Esophagus muscularis mucosa (tissue), 4 donors: ENCODE measurements around the gene IGFLR1. TPM values are rescaled to one million over a fixed set of nuclear protein-coding genes. Genes with fewer than 3 reads are reported as not detected.
"Not testable (repeated sequence)": the region's sequence is repeated elsewhere in the genome, so short reads cannot be mapped to it uniquely, and the experiment has no call there.

Source experiments
- DNase-seq: peaks from one replicate; pipeline ENCODE4 v3.0.0-alpha.2; 2017; ENCODE audit errors: extremely low spot score
- H3K27ac ChIP-seq, 4 donors: fragments of 200-600 bp; sonication (generic); replicated peaks in 1 of 4; 1 replicate in 3 of 4; 2 replicates in 1 of 4; pipeline ENCODE4 v1.5.1; 2016 to 2019; ENCODE audit warnings: mild to moderate bottlenecking in 1 of 4
- H3K27me3 ChIP-seq, 4 donors: fragments of 200-600 bp; sonication (generic); one replicate each; pipeline versions ENCODE4 v1.5.1 to v1.6.0; 2016 to 2019
- H3K36me3 ChIP-seq, 4 donors: fragments of 200-600 bp; sonication (generic); one replicate each; pipeline ENCODE4 v1.5.1; 2016 to 2019
- H3K4me1 ChIP-seq, 4 donors: fragments of 200-600 bp; sonication (generic); one replicate each; pipeline ENCODE4 v1.5.1; 2016 to 2019
- H3K4me3 ChIP-seq, 4 donors: fragments of 200-600 bp; sonication (generic); 1 replicate in 2 of 4; 2 replicates in 2 of 4; pipeline ENCODE4 v1.5.1; 2016 to 2019; ENCODE audit warnings: mild to moderate bottlenecking in 4 of 4, moderate library complexity in 1 of 4
- H3K9me3 ChIP-seq, 4 donors: fragments of 200-600 bp; sonication (generic); 1 replicate in 3 of 4; 2 replicates in 1 of 4; pipeline ENCODE4 v1.5.1; 2016 to 2019
- EP300 ChIP-seq: sonication (generic); formaldehyde crosslinking; IDR thresholded peaks from one replicate; pipeline ENCODE4 v1.6.1; 2017; ENCODE audit warnings: antibody characterized with exemption
- POLR2A ChIP-seq: fragments of 450-650 bp; IDR thresholded peaks from one replicate; pipeline ENCODE4 v1.6.1; 2017; ENCODE audit warnings: antibody characterized with exemption, moderate library complexity, mild to moderate bottlenecking, low read depth
- POLR2AphosphoS5 ChIP-seq, 2 donors: sonication (generic); formaldehyde crosslinking; IDR thresholded peaks; one replicate each; pipeline ENCODE4 v1.6.1; 2017; ENCODE audit warnings: antibody characterized with exemption in 2 of 2
- WGBS: methylation state at CpG from one replicate; pipeline ENCODE4 v1.1.5; 2018; 5-methylcytosine and 5-hydroxymethylcytosine counted together
- intact Hi-C: fragments of 100-400 bp; cut with DNase I; formaldehyde crosslinking; loops from one replicate; pipeline ENCODE4 v1.15.1; 2023
- total RNA-seq, 4 donors: library from RNA; depleted of rRNA; stranded (reverse); fragments of >200 nt; gene quantifications; one replicate each; pipeline versions ENCODE4 v1.1.0 to v1.2.1, GENCODE V29; 2016
- TF ChIP-seq, protein P1 (sequence below), 3 experiments: fragments of 200-600 bp in 2 of 3; fragments of 450-650 bp in 1 of 3; sonication (generic) in 2 of 3; IDR thresholded peaks; one replicate each; pipeline ENCODE4 v1.5.1; 2017 to 2019; ENCODE audit warnings: antibody characterized with exemption in 3 of 3, mild to moderate bottlenecking in 2 of 3, moderate library complexity in 1 of 3

The IGFLR1 gene
- total RNA-seq, 4 donors from 2014 or later = 1.7 to 8.1 (median 5.9) TPM

DNA sequence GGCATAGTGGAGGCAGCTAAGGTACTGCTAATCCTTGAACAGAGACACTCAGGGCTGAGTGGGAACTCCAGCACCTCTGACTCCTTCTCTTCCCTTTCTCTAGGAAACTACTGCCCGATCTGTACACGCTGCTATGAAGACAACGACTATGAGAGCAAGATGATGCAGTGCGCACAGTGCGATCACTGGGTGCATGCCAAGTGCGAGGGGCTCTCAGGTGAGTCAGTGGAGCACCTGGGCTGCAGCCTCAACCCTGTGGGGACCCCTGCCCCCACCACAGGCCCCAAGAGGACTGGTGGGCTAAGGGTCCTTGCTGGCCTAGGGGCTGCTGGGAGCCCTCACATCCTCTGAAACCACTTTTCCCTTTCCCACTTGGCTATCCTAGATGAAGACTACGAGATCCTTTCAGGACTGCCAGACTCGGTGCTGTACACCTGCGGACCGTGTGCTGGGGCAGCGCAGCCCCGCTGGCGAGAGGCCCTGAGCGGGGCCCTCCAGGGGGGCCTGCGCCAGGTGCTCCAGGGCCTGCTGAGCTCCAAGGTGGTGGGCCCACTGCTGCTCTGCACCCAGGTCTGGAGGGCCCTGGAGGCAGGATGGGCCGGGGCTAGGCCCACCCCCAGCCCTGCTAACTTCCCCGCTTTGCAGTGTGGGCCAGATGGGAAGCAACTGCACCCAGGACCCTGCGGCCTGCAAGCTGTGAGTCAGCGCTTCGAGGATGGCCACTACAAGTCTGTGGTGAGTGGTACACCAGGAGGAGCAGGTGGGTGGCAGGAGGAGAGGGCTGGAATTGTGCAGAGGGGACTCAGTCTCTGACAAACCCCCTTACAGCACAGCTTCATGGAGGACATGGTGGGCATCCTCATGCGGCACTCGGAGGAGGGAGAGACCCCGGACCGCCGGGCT lies 14.9 kb downstream of the IGFLR1 start:
- no peak overlapping the region for H3K27ac ChIP-seq
- 87% methylated on average over 22 of the region's 25 CpGs for WGBS
- DNase-seq = no peak
- H3K9me3 ChIP-seq = no peaks in the 10 kb centered on the region
- H3K36me3 ChIP-seq = peaks cover 95 to 100% (median 100%) of the 10 kb centered on the region in 4 donors
- H3K4me3 ChIP-seq = no peak overlapping the region
- intact Hi-C loops = no loop called here
- TF ChIP-seq EP300 (no peak), POLR2A (no peak), POLR2AphosphoS5 (IDR thresholded peaks at IDR 0.05) (no peak)
- TF ChIP-seq, protein P1, sequence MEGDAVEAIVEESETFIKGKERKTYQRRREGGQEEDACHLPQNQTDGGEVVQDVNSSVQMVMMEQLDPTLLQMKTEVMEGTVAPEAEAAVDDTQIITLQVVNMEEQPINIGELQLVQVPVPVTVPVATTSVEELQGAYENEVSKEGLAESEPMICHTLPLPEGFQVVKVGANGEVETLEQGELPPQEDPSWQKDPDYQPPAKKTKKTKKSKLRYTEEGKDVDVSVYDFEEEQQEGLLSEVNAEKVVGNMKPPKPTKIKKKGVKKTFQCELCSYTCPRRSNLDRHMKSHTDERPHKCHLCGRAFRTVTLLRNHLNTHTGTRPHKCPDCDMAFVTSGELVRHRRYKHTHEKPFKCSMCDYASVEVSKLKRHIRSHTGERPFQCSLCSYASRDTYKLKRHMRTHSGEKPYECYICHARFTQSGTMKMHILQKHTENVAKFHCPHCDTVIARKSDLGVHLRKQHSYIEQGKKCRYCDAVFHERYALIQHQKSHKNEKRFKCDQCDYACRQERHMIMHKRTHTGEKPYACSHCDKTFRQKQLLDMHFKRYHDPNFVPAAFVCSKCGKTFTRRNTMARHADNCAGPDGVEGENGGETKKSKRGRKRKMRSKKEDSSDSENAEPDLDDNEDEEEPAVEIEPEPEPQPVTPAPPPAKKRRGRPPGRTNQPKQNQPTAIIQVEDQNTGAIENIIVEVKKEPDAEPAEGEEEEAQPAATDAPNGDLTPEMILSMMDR (IDR thresholded peaks at IDR 0.05) = no peak
- no peaks in the 10 kb centered on the region for H3K27me3 ChIP-seq
- H3K4me1 ChIP-seq = peaks cover 0 to 2% (median under 1%) of the 10 kb centered on the region in 4 donors

DNA sequence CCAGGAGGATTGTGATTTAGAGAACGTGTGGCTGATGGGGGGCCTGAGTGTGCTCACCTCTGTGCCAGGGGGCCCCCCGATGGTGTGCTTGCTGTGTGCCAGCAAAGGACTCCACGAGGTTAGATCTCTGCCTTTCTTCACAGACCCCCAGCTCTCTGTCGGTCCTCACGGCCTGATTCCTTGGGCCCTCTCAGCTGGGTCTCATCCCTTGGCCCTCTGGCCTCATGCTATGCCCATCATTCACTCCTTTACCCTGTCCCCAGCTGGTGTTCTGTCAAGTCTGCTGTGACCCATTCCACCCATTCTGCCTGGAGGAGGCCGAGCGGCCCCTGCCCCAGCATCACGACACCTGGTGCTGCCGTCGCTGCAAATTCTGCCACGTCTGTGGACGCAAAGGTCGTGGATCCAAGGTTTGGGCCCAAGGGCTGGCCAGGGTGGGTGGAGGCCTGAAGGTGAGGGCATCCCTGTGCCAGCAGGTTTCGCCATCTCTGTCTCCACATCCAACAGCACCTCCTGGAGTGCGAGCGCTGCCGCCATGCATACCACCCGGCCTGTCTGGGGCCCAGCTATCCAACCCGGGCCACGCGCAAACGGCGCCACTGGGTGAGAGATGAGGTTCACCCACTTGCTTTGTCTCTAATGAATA lies 16.9 kb downstream of the IGFLR1 start:
- H3K27me3 ChIP-seq = no peaks in the 10 kb centered on the region
- no peaks in the 10 kb centered on the region for H3K9me3 ChIP-seq
- H3K4me1 ChIP-seq = peaks cover 0 to 18% (median 7%) of the 10 kb centered on the region in 4 donors
- H3K27ac ChIP-seq = no peak overlapping the region
- no peak for DNase-seq
- 94% methylated on average over 20 of the region's 23 CpGs for WGBS
- H3K36me3 ChIP-seq = peaks cover 89 to 100% (median 99%) of the 10 kb centered on the region in 4 donors
- intact Hi-C loops = no loop called here
- TF ChIP-seq POLR2AphosphoS5 (IDR thresholded peaks at IDR 0.05) (no peak), EP300 (no peak), POLR2A (no peak)
- TF ChIP-seq, protein P1 (IDR thresholded peaks at IDR 0.05) = no peak
- no peak overlapping the region for H3K4me3 ChIP-seq

DNA sequence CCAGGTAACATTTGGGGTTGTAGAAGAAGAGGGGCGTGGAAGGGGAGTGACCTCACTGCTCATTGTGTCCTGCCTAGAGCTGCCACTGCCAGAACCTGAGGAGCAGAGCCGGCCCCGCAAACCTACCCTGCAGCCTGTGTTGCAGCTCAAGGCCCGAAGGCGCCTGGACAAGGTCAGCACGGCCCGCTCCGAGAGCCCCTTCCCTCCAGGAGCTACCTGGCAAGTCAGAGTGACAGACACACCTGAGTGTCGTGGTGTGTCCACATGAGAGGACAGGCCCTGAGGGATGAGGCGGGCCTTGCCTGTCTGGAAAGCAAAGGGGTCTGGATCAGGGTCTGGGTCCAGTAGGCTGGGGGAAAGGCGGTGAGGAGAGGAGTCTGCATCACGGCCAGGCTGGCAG lies 17.7 kb downstream of the IGFLR1 start:
- H3K36me3 ChIP-seq = peaks cover 85 to 100% (median 99%) of the 10 kb centered on the region in 4 donors
- intact Hi-C loops = no loop called here
- WGBS = 90% methylated on average over 9 of the region's 12 CpGs

DNA sequence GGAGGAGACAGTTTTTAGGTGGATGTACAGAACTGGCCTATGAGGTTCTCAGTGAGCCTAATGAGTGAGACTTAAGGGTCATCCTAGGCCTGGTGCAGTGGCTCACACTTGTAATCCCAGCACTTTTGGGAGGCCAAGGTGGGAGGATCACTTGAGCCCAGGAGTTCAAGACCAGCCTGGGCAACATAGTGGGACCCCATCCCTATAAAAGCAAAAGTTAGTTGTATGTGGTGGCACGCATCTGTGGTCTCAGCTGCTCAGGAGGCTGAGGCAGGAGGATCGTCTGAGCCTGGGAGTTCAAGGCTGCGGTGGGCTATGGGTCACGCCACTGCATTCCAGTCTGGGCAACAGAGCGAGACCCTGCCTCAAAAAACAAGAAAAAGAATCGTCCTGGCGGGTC lies 18.1 kb downstream of the IGFLR1 start:
- H3K27me3 ChIP-seq, H3K9me3 ChIP-seq, H3K4me3 ChIP-seq, DNase-seq, intact Hi-C loops, H3K27ac ChIP-seq: not testable (repeated sequence)
- 91% methylated on average over 7 of the region's 7 CpGs for WGBS
- Histone ChIP-seq H3K36me3 (peaks cover 80 to 97% (median 96%) of the 10 kb centered on the region in 4 donors), H3K4me1 (peaks cover 8 to 30% (median 17%) of the 10 kb centered on the region in 4 donors)

More for the DNA sequence above, 17.7 kb downstream of the IGFLR1 start:
- H3K9me3 ChIP-seq = no peaks in the 10 kb centered on the region
- no peaks in the 10 kb centered on the region for H3K27me3 ChIP-seq
- H3K4me1 ChIP-seq = peaks cover 4 to 26% (median 13%) of the 10 kb centered on the region in 4 donors
- TF ChIP-seq, protein P1 (IDR thresholded peaks at IDR 0.05) = no peak
- TF ChIP-seq EP300 = no peak
- TF ChIP-seq POLR2A = no peak
- TF ChIP-seq POLR2AphosphoS5 (IDR thresholded peaks at IDR 0.05) = no peak
- H3K27ac ChIP-seq = no peak overlapping the region
- DNase-seq = no peak
- no peak overlapping the region for H3K4me3 ChIP-seq

DNA sequence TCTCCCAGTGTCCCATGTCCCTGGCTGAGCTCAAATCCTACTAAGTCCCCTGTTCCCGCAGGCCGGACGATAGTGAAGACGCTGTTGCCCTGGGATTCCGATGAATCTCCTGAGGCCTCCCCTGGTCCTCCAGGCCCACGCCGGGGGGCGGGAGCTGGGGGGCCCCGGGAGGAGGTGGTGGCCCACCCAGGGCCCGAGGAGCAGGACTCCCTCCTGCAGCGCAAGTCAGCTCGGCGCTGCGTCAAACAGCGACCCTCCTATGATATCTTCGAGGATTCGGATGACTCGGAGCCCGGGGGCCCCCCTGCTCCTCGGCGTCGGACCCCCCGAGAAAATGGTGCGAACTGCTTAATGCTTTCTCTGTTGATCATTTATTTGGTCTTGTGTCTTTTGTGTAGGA lies 18.6 kb downstream of the IGFLR1 start:
- peaks cover 76 to 92% (median 91%) of the 10 kb centered on the region in 4 donors for H3K36me3 ChIP-seq

More for the DNA sequence above, 18.6 kb downstream of the IGFLR1 start:
- Histone ChIP-seq H3K27me3 (no peaks in the 10 kb centered on the region), H3K4me3 (no peak overlapping the region), H3K27ac (no peak overlapping the region), H3K4me1 (peaks cover 13 to 35% (median 22%) of the 10 kb centered on the region in 4 donors), H3K9me3 (no peaks in the 10 kb centered on the region)
- TF ChIP-seq POLR2A = no peak
- TF ChIP-seq, protein P1 (IDR thresholded peaks at IDR 0.05) = no peak
- TF ChIP-seq EP300 = no peak
- TF ChIP-seq POLR2AphosphoS5 (IDR thresholded peaks at IDR 0.05) = no peak
- 95% methylated on average over 19 of the region's 24 CpGs for WGBS
- intact Hi-C loops = no loop called here
- DNase-seq = no peak
